SK-N-SH (cell line): ENCODE results near the gene RNF217. TPM values are rescaled to one million over a fixed set of nuclear protein-coding genes. Genes with fewer than 3 reads are reported as not detected.

ENCODE experiments used
- CTCF ChIA-PET: fragments of 300-600, 350-600 bp; formaldehyde crosslinking; extraction: SDS; loops from one replicate; lab custom pipeline; 2021; lab: Yijun Ruan, JAX
- POLR2A ChIA-PET: fragments of 350-600 bp; sonication (Branson Sonifier 250); formaldehyde crosslinking; extraction: SDS; loops from one replicate; lab custom pipeline; 2020; ENCODE audit warnings: antibody characterized with exemption, inconsistent platforms; lab: Yijun Ruan, JAX
- DNase-seq: peaks from one replicate; pipeline ENCODE4 v3.0.0; 2012
- H2AFZ ChIP-seq: fragments of 200-600 bp; sonication (generic); 2 replicates; pipeline ENCODE4 v1.8.1; 2016; ENCODE audit warnings: antibody characterized with exemption, mild to moderate bottlenecking, low read depth
- H3F3A ChIP-seq: fragments of 200-600 bp; sonication (generic); replicated peaks from 2 replicates; pipeline ENCODE3; 2016; ENCODE audit warnings: antibody characterized with exemption, mild to moderate bottlenecking; ENCODE audit not compliant: insufficient read depth
- H3K27ac ChIP-seq, 2 experiments: fragments of 200-500 bp in 1 of 2; fragments of 200-600 bp in 1 of 2; sonication (Bioruptor generic) in 1 of 2; sonication (generic), shearing (Covaris generic) in 1 of 2; 2 replicates each; pipeline versions ENCODE4 v1.5.1 to v1.6.1; 2014 to 2016; ENCODE audit warnings: low read depth in 2 of 2, inconsistent platforms in 1 of 2, low read length in 1 of 2, mild to moderate bottlenecking in 1 of 2, mixed read lengths in 1 of 2
- H3K27me3 ChIP-seq: fragments of 200-600 bp; sonication (generic), shearing (Covaris generic); 2 replicates; pipeline ENCODE4 v1.6.1; 2016; ENCODE audit warnings: mixed run types; ENCODE audit not compliant: insufficient read depth
- H3K36me3 ChIP-seq, 2 experiments: fragments of 200-500 bp in 1 of 2; fragments of 200-600 bp in 1 of 2; sonication (Bioruptor generic) in 1 of 2; sonication (generic) in 1 of 2; replicated peaks in 1 of 2; 2 replicates each; pipeline versions ENCODE3 to v1.5.1; 2014 to 2016; ENCODE audit warnings: low read length in 1 of 2, mild to moderate bottlenecking in 1 of 2; ENCODE audit not compliant: insufficient read depth in 2 of 2, control insufficient read depth in 1 of 2
- H3K4me1 ChIP-seq, 2 experiments: fragments of 200-500 bp in 1 of 2; fragments of 200-600 bp in 1 of 2; sonication (Bioruptor generic) in 1 of 2; sonication (generic), shearing (Covaris generic) in 1 of 2; 2 replicates each; pipeline versions ENCODE4 v1.5.1 to v1.6.1; 2014 to 2016; ENCODE audit warnings: low read depth in 1 of 2, low read length in 1 of 2, mixed run types in 1 of 2; ENCODE audit not compliant: insufficient read depth in 2 of 2, control insufficient read depth in 1 of 2
- H3K4me2 ChIP-seq: fragments of 200-600 bp; sonication (generic), shearing (Covaris generic); 2 replicates; pipeline ENCODE4 v1.6.1; 2017; ENCODE audit warnings: mixed run types
- H3K4me3 ChIP-seq, 2 experiments: fragments of 200-500 bp in 1 of 2; fragments of 200-600 bp in 1 of 2; sonication (Bioruptor generic) in 1 of 2; sonication (generic), shearing (Covaris generic) in 1 of 2; 2 replicates each; pipeline versions ENCODE4 v1.5.1 to v1.8.1; 2014 to 2016; ENCODE audit warnings: low read depth in 2 of 2, inconsistent platforms in 1 of 2, low read length in 1 of 2, mild to moderate bottlenecking in 1 of 2, mixed read lengths in 1 of 2, moderate library complexity in 1 of 2
- H3K79me2 ChIP-seq: fragments of 200-600 bp; sonication (generic); 2 replicates; pipeline ENCODE4 v1.8.1; 2017; ENCODE audit warnings: mild to moderate bottlenecking; ENCODE audit not compliant: insufficient read depth
- H3K9ac ChIP-seq: fragments of 200-600 bp; sonication (generic); 2 replicates; pipeline ENCODE4 v1.6.1; 2017; ENCODE audit warnings: mixed run types
- H3K9me2 ChIP-seq: fragments of 200-600 bp; sonication (generic); 2 replicates; pipeline ENCODE4 v1.6.1; 2017; ENCODE audit warnings: mixed run types
- H3K9me3 ChIP-seq: fragments of 200-600 bp; sonication (generic); 2 replicates; pipeline ENCODE4 v1.6.1; 2017; ENCODE audit warnings: mixed run types, mild to moderate bottlenecking, moderate library complexity
- H4K20me1 ChIP-seq: fragments of 200-600 bp; sonication (generic); 2 replicates; pipeline ENCODE4 v1.6.1; 2017; ENCODE audit warnings: mild to moderate bottlenecking, mixed run types; ENCODE audit not compliant: insufficient read depth
- EP300 ChIP-seq, 2 experiments: IDR thresholded peaks; 2 replicates each; pipeline versions ENCODE4 v1.4.0 to v1.6.1; 2012; ENCODE audit warnings: borderline replicate concordance in 1 of 2, low read depth in 1 of 2, low read length in 1 of 2
- EZH2phosphoT487 ChIP-seq: fragments of 200-600 bp; sonication (generic); IDR thresholded peaks from 2 replicates; pipeline ENCODE4 v1.6.1; 2017; ENCODE audit warnings: low read depth, mixed run types, mild to moderate bottlenecking, antibody characterized with exemption, moderate library complexity, borderline replicate concordance
- FOSL2 ChIP-seq: IDR thresholded peaks from 2 replicates; pipeline ENCODE4 v1.4.0; 2012; ENCODE audit warnings: low read depth, mild to moderate bottlenecking, moderate library complexity, borderline replicate concordance
- FOXM1 ChIP-seq: IDR thresholded peaks from 2 replicates; pipeline ENCODE4 v1.4.0; 2012; ENCODE audit warnings: low read depth, mild to moderate bottlenecking
- JUND ChIP-seq: IDR thresholded peaks from 2 replicates; pipeline ENCODE4 v1.4.0; 2012
- NFIC ChIP-seq: IDR thresholded peaks from 2 replicates; pipeline ENCODE4 v1.4.0; 2012; ENCODE audit warnings: borderline replicate concordance
- RCOR1 ChIP-seq: fragments of 150-350 bp; IDR thresholded peaks from 2 replicates; pipeline ENCODE4 v1.6.1; 2017; ENCODE audit warnings: antibody characterized with exemption, low read length
- RXRA ChIP-seq: IDR thresholded peaks from 2 replicates; pipeline ENCODE4 v1.4.0; 2012; ENCODE audit warnings: low read depth, mild to moderate bottlenecking, borderline replicate concordance
- SMC3 ChIP-seq: IDR thresholded peaks from 2 replicates; pipeline ENCODE4 v1.6.1; 2012; ENCODE audit warnings: low read depth, low read length, improper control_type of control experiment
- TCF12 ChIP-seq: IDR thresholded peaks from 2 replicates; pipeline ENCODE4 v1.4.0; 2012
- USF1 ChIP-seq: IDR thresholded peaks from 2 replicates; pipeline ENCODE4 v1.4.0; 2012; ENCODE audit warnings: low read depth, borderline replicate concordance
- WGBS: methylation state at CpG from one replicate; pipeline ENCODE4 v1.1.6; 2017; ENCODE audit warnings: low lambda C conversion rate; 5-methylcytosine and 5-hydroxymethylcytosine counted together
- polyA plus RNA-seq, 3 experiments: library from polyadenylated mRNA; depleted of rRNA; stranded (reverse); fragments of >200 nt; gene quantifications; 2 replicates each; pipeline ENCODE4 v1.2.3, GENCODE V29; 2012
- TF ChIP-seq, protein P1 (sequence below): IDR thresholded peaks from 2 replicates; pipeline ENCODE4 v1.4.0; 2012; ENCODE audit warnings: low read depth, borderline replicate concordance

RNF217 gene
- polyA plus RNA-seq, 1 of the 3 experiments (the other 2 are of a cell fraction) = 0.28 TPM

DNA sequence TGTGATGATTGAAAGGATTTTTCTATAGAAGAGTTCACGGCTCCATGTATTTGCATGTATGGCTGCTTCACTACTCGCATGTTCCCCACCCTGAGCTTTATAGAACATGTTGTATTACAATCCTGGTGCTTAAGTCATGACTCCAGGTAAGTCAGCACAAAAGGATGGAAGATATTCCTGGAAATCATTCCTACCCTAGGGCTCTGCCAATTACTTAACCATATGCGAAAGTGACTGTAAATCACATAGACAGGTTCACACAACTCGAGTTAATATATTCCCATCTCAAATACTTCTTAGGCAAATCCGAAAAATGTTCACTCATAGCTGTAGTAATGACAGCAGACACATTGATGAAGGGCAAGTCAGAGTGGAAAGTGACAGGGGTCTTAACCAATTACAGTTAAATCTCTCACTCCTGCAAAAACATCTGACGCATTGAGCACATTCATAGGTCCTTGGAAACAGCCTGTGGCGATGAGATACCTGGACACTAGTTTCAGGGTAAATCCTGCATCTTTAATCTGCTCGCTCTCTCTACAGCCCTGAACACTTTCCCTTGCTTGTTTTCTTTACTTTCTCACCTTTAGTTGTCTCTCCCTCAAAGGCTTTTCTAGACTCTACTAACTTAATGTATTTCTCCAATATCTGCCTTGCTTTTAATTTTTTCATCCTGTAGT, 35.1 kb downstream of the RNF217 start:
- Histone ChIP-seq H3K79me2 (no peaks in the 10 kb centered on the region), H3F3A (no peaks in the 10 kb centered on the region), H3K9ac (no peak overlapping the region), H2AFZ (no peak overlapping the region), H3K27ac (no peak overlapping the region), H3K9me3 (no peaks in the 10 kb centered on the region), H3K9me2 (no peaks in the 10 kb centered on the region), H4K20me1 (no peaks in the 10 kb centered on the region), H3K4me1 (peaks cover 0 to 4% of the 10 kb centered on the region in 2 experiments; a peak in 1 of 4 replicates), H3K27me3 (no peaks in the 10 kb centered on the region), H3K4me3 (no peak overlapping the region), H3K4me2 (no peak overlapping the region), H3K36me3 (no peaks in the 10 kb centered on the region)
- CTCF ChIA-PET = interaction anchor here (0.6 kb wide), 1 partner anchor 10 kb away, joined by 3 read pairs; no protein-coding TSS in a partner anchor
- TF ChIP-seq, protein P1, sequence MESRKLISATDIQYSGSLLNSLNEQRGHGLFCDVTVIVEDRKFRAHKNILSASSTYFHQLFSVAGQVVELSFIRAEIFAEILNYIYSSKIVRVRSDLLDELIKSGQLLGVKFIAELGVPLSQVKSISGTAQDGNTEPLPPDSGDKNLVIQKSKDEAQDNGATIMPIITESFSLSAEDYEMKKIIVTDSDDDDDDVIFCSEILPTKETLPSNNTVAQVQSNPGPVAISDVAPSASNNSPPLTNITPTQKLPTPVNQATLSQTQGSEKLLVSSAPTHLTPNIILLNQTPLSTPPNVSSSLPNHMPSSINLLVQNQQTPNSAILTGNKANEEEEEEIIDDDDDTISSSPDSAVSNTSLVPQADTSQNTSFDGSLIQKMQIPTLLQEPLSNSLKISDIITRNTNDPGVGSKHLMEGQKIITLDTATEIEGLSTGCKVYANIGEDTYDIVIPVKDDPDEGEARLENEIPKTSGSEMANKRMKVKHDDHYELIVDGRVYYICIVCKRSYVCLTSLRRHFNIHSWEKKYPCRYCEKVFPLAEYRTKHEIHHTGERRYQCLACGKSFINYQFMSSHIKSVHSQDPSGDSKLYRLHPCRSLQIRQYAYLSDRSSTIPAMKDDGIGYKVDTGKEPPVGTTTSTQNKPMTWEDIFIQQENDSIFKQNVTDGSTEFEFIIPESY = no peak
- TF ChIP-seq NFIC (no peak), TCF12 (no peak), SMC3 (no peak), USF1 (no peak), EZH2phosphoT487 (no peak), JUND (no peak), EP300 (IDR thresholded peaks at IDR 0.05; ENCODE audit: borderline replicate concordance in 1 of 2, low read depth in 1 of 2, low read length in 1 of 2) (no peak), FOSL2 (no peak), RXRA (no peak)
- no peak for DNase-seq
- 27% methylated on average over 8 of the region's 8 CpGs for WGBS
- POLR2A ChIA-PET = no interaction called here

GRCh38 chr6:124999105-124999764, 37.0 kb downstream of the RNF217 start:
- H3K79me2 ChIP-seq = no peaks in the 10 kb centered on the region
- H3K9ac ChIP-seq = no peak overlapping the region
- peaks cover 0 to 4% of the 10 kb centered on the region in 2 experiments; a peak in 1 of 4 replicates for H3K4me1 ChIP-seq
- no peaks in the 10 kb centered on the region for H3K9me2 ChIP-seq
- H3K9me3 ChIP-seq = no peaks in the 10 kb centered on the region
- DNase-seq = no peak
- no peaks in the 10 kb centered on the region for H3K36me3 ChIP-seq
- H3K4me2 ChIP-seq = no peak overlapping the region
- TF ChIP-seq FOXM1 (no peak), RCOR1 (no peak), RXRA (no peak)
- H3K4me3 ChIP-seq = no peak overlapping the region
- H3F3A ChIP-seq = no peaks in the 10 kb centered on the region
- ChIA-PET CTCF (interaction anchor here (1.0 kb wide), 1 partner anchor 154 kb away, joined by 3 read pairs; the partner anchor contains the start of gene TPD52L1), POLR2A (no interaction called here)
- H2AFZ ChIP-seq = no peak overlapping the region
- 23% methylated on average over 2 of the region's 2 CpGs for WGBS
- no peak overlapping the region for H3K27ac ChIP-seq
- no peaks in the 10 kb centered on the region for H3K27me3 ChIP-seq
- H4K20me1 ChIP-seq = no peaks in the 10 kb centered on the region
